ENCODE data around the gene LDHD.
A peak's percentile ranks its signal among the peaks of the same experiment; 100 is the strongest.

LDHD gene

DNA sequence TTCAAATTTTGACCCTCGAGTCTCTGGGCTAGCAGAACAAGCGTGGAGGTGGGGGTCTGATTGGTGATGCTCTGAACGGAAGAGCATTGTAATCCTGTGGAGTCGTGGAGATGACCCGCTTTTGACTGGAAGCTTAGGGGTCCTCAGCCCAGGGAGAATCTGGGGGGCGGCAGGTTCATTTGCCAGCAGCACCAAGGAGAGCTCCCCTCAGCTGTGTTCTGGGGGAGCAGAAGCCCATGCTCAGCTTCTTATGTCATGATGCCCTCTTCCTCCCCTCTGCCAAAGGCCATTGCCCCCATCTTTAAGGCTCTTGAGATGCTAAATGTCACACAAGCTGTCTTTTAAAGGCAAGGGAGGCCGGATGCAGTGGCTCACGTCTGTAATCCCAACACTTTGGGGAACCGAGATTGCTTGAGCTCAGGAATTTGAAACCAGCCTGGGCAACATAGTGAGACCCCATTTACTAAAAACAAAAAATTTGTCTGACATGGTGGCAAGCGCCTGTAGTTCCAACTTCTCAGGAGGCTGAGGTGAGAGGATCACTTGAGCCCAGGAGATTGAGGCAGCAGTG is 19.3 kb downstream of the LDHD start:
- no peak for DNase-seq (ENCODE audit: low read depth in 1 of 2, low spot score in 1 of 2)
- Histone ChIP-seq H3K4me3 (replicated peaks; ENCODE audit: insufficient read depth, low read length) (no peak overlapping the region), H3K27ac (replicated peaks) (no peak overlapping the region), H3K27me3 (ENCODE audit: insufficient read depth, poor library complexity, severe bottlenecking) (no peaks in the 10 kb centered on the region)
- TF ChIP-seq, protein P1, sequence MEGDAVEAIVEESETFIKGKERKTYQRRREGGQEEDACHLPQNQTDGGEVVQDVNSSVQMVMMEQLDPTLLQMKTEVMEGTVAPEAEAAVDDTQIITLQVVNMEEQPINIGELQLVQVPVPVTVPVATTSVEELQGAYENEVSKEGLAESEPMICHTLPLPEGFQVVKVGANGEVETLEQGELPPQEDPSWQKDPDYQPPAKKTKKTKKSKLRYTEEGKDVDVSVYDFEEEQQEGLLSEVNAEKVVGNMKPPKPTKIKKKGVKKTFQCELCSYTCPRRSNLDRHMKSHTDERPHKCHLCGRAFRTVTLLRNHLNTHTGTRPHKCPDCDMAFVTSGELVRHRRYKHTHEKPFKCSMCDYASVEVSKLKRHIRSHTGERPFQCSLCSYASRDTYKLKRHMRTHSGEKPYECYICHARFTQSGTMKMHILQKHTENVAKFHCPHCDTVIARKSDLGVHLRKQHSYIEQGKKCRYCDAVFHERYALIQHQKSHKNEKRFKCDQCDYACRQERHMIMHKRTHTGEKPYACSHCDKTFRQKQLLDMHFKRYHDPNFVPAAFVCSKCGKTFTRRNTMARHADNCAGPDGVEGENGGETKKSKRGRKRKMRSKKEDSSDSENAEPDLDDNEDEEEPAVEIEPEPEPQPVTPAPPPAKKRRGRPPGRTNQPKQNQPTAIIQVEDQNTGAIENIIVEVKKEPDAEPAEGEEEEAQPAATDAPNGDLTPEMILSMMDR (IDR thresholded peaks at IDR 0.05; ENCODE audit: insufficient read depth, low read length), result no peak
- TF ChIP-seq SPI1 (IDR thresholded peaks at IDR 0.05; ENCODE audit: borderline replicate concordance, low read depth), result no peak
- TF ChIP-seq POLR2AphosphoS5 (IDR thresholded peaks at IDR 0.05; ENCODE audit: low read depth), result no peak
- TF ChIP-seq, protein P2, sequence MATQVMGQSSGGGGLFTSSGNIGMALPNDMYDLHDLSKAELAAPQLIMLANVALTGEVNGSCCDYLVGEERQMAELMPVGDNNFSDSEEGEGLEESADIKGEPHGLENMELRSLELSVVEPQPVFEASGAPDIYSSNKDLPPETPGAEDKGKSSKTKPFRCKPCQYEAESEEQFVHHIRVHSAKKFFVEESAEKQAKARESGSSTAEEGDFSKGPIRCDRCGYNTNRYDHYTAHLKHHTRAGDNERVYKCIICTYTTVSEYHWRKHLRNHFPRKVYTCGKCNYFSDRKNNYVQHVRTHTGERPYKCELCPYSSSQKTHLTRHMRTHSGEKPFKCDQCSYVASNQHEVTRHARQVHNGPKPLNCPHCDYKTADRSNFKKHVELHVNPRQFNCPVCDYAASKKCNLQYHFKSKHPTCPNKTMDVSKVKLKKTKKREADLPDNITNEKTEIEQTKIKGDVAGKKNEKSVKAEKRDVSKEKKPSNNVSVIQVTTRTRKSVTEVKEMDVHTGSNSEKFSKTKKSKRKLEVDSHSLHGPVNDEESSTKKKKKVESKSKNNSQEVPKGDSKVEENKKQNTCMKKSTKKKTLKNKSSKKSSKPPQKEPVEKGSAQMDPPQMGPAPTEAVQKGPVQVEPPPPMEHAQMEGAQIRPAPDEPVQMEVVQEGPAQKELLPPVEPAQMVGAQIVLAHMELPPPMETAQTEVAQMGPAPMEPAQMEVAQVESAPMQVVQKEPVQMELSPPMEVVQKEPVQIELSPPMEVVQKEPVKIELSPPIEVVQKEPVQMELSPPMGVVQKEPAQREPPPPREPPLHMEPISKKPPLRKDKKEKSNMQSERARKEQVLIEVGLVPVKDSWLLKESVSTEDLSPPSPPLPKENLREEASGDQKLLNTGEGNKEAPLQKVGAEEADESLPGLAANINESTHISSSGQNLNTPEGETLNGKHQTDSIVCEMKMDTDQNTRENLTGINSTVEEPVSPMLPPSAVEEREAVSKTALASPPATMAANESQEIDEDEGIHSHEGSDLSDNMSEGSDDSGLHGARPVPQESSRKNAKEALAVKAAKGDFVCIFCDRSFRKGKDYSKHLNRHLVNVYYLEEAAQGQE (IDR thresholded peaks at IDR 0.05; ENCODE audit: insufficient replicate concordance, low read depth), result peak; percentile 85
- TF ChIP-seq GABPA (IDR thresholded peaks at IDR 0.05; ENCODE audit: low read depth), result no peak

DNA sequence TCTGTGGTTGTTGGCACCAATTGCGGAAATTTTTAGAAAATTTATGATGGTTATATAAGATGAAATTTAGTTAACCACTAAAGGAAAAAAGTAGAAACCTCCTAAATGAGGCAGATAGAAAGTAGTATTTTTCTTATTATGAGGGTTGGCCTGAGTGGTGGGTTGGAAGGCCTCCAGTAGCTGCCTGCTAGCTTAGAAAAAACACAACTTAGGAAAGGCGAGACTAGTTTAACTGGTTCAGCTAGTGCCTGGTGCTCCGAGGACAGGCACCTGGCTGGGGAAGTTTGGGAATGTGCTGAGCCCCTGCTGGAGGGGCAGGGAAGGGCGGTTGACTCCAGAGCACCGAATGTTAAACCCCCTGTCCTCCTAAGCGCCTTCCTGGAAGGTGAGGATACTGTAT is 19.9 kb downstream of the LDHD start:
- DNase-seq (ENCODE audit: low read depth in 1 of 2, low spot score in 1 of 2), result no peak
- TF ChIP-seq SPI1 (IDR thresholded peaks at IDR 0.05; ENCODE audit: borderline replicate concordance, low read depth) (no peak), POLR2AphosphoS5 (IDR thresholded peaks at IDR 0.05; ENCODE audit: low read depth) (no peak), GABPA (IDR thresholded peaks at IDR 0.05; ENCODE audit: low read depth) (no peak)
- TF ChIP-seq, protein P1 (IDR thresholded peaks at IDR 0.05; ENCODE audit: insufficient read depth, low read length), result no peak
- TF ChIP-seq, protein P2 (IDR thresholded peaks at IDR 0.05; ENCODE audit: insufficient replicate concordance, low read depth), result no peak
- no peak overlapping the region for H3K4me3 ChIP-seq (replicated peaks; ENCODE audit: insufficient read depth, low read length)

DNA sequence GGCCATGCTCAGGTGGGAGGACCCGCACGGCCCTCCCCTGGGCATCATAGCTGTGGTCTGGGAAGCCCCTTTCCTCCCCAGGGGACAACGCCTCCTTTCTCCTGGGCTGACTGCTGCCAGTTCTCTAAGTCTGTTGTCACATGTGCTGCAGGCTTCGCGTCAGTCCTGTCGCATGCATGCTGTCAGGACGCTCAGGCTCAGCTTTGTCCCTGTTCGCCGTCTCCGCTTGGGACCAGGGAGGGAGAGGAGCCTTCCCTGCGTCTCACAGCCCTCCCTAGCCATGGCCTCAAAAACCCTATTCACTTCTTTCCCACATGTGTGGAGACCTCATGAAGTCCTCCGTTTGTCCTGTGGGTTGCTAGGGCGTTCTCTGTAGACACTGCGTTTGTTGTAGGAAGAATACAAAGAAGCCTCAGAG is 21.4 kb downstream of the LDHD start:
- TF ChIP-seq, protein P2 (IDR thresholded peaks at IDR 0.05; ENCODE audit: insufficient replicate concordance, low read depth), result no peak
- TF ChIP-seq GABPA (IDR thresholded peaks at IDR 0.05; ENCODE audit: low read depth) (no peak), POLR2AphosphoS5 (IDR thresholded peaks at IDR 0.05; ENCODE audit: low read depth) (no peak), SPI1 (IDR thresholded peaks at IDR 0.05; ENCODE audit: borderline replicate concordance, low read depth) (no peak)
- TF ChIP-seq, protein P1 (IDR thresholded peaks at IDR 0.05; ENCODE audit: insufficient read depth, low read length), result no peak
- Histone ChIP-seq H3K27me3 (ENCODE audit: insufficient read depth, poor library complexity, severe bottlenecking) (no peaks in the 10 kb centered on the region), H3K4me3 (replicated peaks; ENCODE audit: insufficient read depth, low read length) (no peak overlapping the region), H3K27ac (replicated peaks) (no peak overlapping the region)
- no peak for DNase-seq (ENCODE audit: low read depth in 1 of 2, low spot score in 1 of 2)

More for the DNA sequence above, 19.9 kb downstream of the LDHD start:
- Histone ChIP-seq H3K27me3 (ENCODE audit: insufficient read depth, poor library complexity, severe bottlenecking) (no peaks in the 10 kb centered on the region), H3K27ac (replicated peaks) (no peak overlapping the region)

All from HL-60 (cell line).